Measurements from ENCODE around the gene MAP3K12. TPM values are rescaled to one million over a fixed set of nuclear protein-coding genes. Genes with fewer than 3 reads are reported as not detected.

The MAP3K12 gene
- total RNA-seq, 4 donors from 2014 or later, result 12.6 to 20.1 (median 18.9) TPM

DNA sequence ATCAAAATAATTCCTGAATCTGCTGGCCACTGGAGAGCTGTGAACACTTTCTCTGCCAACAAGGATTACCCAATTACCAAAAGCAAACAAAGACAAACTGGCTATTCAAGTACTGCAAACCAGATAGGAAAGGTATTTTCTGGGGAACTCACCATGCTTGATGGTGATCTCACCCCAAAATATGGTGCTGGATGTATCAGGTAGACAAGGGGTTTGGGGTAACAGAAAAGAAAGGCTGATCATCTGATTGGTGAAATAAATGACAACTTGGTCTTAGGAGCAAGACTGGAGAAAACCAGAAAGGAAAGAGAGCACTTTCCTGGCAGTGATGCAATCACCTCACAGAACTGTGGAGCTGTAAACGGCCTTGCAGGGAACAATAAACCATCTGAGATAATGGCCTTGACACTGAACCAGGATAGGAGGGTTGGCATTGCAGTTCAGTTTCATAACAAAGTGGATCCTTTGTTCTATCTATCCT lies 39.0 kb upstream of the MAP3K12 start:
- H3K4me1 ChIP-seq, result peaks cover 7 to 15% (median 11%) of the 10 kb centered on the region in 4 donors
- H3K36me3 ChIP-seq, result peaks cover 53 to 100% (median 92%) of the 10 kb centered on the region in 4 donors
- no peak overlapping the region for H3K4me3 ChIP-seq
- no peaks in the 10 kb centered on the region for H3K9me3 ChIP-seq
- H3K27me3 ChIP-seq, result no peaks in the 10 kb centered on the region
- TF ChIP-seq POLR2AphosphoS5 (IDR thresholded peaks at IDR 0.05), result peak; percentile 12 to 17
- no peak for TF ChIP-seq POLR2A (IDR thresholded peaks at IDR 0.05; ENCODE audit: low read depth)
- TF ChIP-seq, protein P1, sequence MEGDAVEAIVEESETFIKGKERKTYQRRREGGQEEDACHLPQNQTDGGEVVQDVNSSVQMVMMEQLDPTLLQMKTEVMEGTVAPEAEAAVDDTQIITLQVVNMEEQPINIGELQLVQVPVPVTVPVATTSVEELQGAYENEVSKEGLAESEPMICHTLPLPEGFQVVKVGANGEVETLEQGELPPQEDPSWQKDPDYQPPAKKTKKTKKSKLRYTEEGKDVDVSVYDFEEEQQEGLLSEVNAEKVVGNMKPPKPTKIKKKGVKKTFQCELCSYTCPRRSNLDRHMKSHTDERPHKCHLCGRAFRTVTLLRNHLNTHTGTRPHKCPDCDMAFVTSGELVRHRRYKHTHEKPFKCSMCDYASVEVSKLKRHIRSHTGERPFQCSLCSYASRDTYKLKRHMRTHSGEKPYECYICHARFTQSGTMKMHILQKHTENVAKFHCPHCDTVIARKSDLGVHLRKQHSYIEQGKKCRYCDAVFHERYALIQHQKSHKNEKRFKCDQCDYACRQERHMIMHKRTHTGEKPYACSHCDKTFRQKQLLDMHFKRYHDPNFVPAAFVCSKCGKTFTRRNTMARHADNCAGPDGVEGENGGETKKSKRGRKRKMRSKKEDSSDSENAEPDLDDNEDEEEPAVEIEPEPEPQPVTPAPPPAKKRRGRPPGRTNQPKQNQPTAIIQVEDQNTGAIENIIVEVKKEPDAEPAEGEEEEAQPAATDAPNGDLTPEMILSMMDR (IDR thresholded peaks at IDR 0.05), result no peak
- TF ChIP-seq EP300 (IDR thresholded peaks at IDR 0.05), result no peak
- 5% methylated on average over 1 of the region's 1 CpG for WGBS
- peak overlapping the region; percentile 24 to 61 (median 40) for H3K27ac ChIP-seq (replicated peaks in 1 of 4)
- DNase-seq (ENCODE audit: extremely low spot score), result no peak
- intact Hi-C loops (cut with DNase I), result no loop called here

- WGBS, result 93% methylated on average over 3 of the region's 3 CpGs
- Histone ChIP-seq H3K4me3 (no peak overlapping the region), H3K27ac (replicated peaks in 1 of 4) (no peak overlapping the region), H3K4me1 (peaks cover 7 to 19% (median 11%) of the 10 kb centered on the region in 4 donors), H3K36me3 (peaks cover 58 to 100% (median 92%) of the 10 kb centered on the region in 4 donors), H3K9me3 (no peaks in the 10 kb centered on the region), H3K27me3 (no peaks in the 10 kb centered on the region)
- no peak for DNase-seq (ENCODE audit: extremely low spot score)
- TF ChIP-seq EP300 (IDR thresholded peaks at IDR 0.05), result no peak
- TF ChIP-seq, protein P1 (IDR thresholded peaks at IDR 0.05), result no peak
- no peak for TF ChIP-seq POLR2AphosphoS5 (IDR thresholded peaks at IDR 0.05)
- TF ChIP-seq POLR2A (IDR thresholded peaks at IDR 0.05; ENCODE audit: low read depth), result no peak
- intact Hi-C loops (cut with DNase I), result no loop called here
Measured at GRCh38 chr12:53536962-53537361, 37.7 kb upstream of the MAP3K12 start.

DNA sequence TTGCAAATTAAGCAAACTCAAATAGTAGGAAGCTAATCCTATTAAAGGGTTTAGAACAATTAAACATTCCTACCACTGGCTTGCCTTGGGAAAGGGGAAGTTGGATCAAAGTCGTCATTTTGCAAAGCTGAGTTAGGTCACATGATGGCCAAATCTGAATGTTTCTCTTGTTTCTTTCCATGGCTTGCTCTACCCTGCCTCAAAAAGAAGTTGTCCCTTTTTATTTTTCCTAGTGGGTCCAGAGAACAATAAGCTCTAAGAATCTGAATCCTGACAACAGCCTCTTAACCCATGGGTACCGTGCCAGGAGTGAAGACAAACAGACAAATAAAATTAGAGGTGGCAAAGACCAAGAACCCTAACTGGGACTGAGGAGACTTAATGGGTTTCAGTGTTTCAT lies 34.2 kb upstream of the MAP3K12 start:
- TF ChIP-seq, protein P1 (IDR thresholded peaks at IDR 0.05), result no peak
- TF ChIP-seq POLR2A (IDR thresholded peaks at IDR 0.05; ENCODE audit: low read depth), result no peak
- no peak for TF ChIP-seq EP300 (IDR thresholded peaks at IDR 0.05)
- Histone ChIP-seq H3K36me3 (peaks cover 80 to 100% (median 95%) of the 10 kb centered on the region in 4 donors), H3K27ac (replicated peaks in 1 of 4) (no peak overlapping the region), H3K27me3 (no peaks in the 10 kb centered on the region), H3K4me1 (peaks cover 0 to 9% (median 5%) of the 10 kb centered on the region in 4 donors), H3K9me3 (no peaks in the 10 kb centered on the region), H3K4me3 (no peak overlapping the region)
- no peak for DNase-seq (ENCODE audit: extremely low spot score)
- WGBS, result 67% methylated on average over 2 of the region's 2 CpGs
- intact Hi-C loops (cut with DNase I), result no loop called here

DNA sequence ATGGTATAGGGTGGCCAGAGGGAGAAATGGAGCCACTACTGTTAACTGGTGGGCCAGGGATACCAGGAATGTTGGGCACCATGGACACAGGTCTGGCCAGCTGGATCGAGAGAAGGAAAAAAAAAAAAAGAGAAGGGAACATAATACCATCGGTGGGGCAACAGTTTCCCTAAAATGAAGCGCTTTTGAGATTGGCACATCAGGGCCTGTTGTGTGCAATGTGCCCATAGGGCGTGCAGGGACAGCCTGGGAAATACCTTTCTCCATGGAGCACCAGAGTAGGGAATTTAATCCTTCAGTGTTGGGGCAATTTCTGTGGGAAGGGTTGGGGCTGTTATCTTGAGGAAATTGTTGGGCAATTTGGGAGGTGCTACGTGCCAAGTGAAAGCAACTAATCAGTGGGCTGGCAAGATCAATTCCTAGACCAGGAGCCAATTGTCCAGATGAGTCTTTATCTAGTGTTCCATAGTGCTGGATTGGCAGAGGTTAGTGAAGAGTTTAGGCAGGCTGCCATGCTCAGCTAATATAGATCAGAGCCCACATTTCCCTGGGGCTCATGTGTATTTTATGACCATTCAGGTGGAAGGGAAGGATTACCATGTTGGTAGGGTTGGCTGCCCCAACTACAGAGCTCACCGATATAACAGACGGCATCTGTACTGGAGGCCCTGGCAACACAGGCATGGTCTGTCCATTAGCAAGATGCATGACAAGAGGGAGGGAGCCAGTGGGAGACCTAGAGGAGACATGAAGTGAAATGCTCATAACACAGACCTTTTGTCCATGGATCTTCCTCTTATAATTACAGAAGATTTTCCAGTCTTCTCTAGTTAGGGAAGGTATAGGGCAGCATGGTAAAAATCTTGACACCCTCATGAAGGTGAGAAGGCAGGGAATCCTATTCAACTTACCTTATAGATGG lies 33.5 kb upstream of the MAP3K12 start:
- intact Hi-C loops (cut with DNase I), result no loop called here
- Histone ChIP-seq H3K4me1 (peaks cover 0 to 5% (median under 1%) of the 10 kb centered on the region in 4 donors), H3K27ac (replicated peaks in 1 of 4) (no peak overlapping the region), H3K4me3 (no peak overlapping the region), H3K36me3 (peaks cover 85 to 100% (median 98%) of the 10 kb centered on the region in 4 donors), H3K9me3 (no peaks in the 10 kb centered on the region), H3K27me3 (no peaks in the 10 kb centered on the region)
- TF ChIP-seq, protein P1 (IDR thresholded peaks at IDR 0.05), result no peak
- TF ChIP-seq EP300 (IDR thresholded peaks at IDR 0.05) (no peak), POLR2AphosphoS5 (IDR thresholded peaks at IDR 0.05) (no peak), POLR2A (IDR thresholded peaks at IDR 0.05; ENCODE audit: low read depth) (no peak)
- no peak for DNase-seq (ENCODE audit: extremely low spot score)
- WGBS, result 83% methylated on average over 7 of the region's 7 CpGs
